ENCODE results near the gene SEMA5B.

DNA sequence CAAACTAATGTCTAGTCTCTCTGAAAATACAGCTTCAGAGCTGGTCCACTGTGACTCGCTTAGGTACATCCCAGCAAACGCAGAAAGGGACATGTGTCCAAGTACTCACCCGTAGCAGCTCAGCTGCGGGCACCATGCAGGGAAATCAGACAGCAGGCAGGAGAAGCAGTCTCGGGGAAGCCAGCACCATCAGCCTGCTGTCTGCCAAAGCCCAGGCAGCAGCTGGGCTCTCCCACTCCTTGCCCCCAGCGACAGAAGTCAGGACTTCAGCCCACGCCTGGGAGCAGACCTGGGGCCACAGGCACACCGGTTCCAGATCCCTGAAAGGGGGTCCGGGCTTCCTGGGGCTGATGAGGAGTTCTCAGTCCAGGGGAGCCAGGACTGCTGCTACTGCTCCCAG lies 34.9 kb downstream of the SEMA5B start:
- TF ChIP-seq, protein P1, sequence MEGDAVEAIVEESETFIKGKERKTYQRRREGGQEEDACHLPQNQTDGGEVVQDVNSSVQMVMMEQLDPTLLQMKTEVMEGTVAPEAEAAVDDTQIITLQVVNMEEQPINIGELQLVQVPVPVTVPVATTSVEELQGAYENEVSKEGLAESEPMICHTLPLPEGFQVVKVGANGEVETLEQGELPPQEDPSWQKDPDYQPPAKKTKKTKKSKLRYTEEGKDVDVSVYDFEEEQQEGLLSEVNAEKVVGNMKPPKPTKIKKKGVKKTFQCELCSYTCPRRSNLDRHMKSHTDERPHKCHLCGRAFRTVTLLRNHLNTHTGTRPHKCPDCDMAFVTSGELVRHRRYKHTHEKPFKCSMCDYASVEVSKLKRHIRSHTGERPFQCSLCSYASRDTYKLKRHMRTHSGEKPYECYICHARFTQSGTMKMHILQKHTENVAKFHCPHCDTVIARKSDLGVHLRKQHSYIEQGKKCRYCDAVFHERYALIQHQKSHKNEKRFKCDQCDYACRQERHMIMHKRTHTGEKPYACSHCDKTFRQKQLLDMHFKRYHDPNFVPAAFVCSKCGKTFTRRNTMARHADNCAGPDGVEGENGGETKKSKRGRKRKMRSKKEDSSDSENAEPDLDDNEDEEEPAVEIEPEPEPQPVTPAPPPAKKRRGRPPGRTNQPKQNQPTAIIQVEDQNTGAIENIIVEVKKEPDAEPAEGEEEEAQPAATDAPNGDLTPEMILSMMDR (IDR thresholded peaks at IDR 0.05): no peak
- no peak for TF ChIP-seq ZFX (IDR thresholded peaks at IDR 0.05; ENCODE audit: borderline replicate concordance)
